Kidney epithelial cell (primary cell): ENCODE measurements around the gene PSMG4. TPM values are rescaled to one million over a fixed set of nuclear protein-coding genes. Genes with fewer than 3 reads are reported as not detected.

Experiments used
- DNase-seq: peaks from one replicate; pipeline ENCODE4 v3.0.0-alpha.2; 2010; ENCODE audit warnings: low read depth
- H3K27me3 ChIP-seq: 2 replicates; pipeline ENCODE4 v1.6.0; 2011; ENCODE audit warnings: low read length; ENCODE audit not compliant: control insufficient read depth, insufficient read depth
- H3K36me3 ChIP-seq: 2 replicates; pipeline ENCODE4 v1.5.1; 2011; ENCODE audit warnings: low read length; ENCODE audit not compliant: control insufficient read depth, insufficient read depth
- H3K4me3 ChIP-seq: 2 replicates; pipeline ENCODE4 v1.5.1; 2011; ENCODE audit warnings: low read depth, mild to moderate bottlenecking, control low read depth, low read length
- CTCF ChIP-seq: IDR thresholded peaks from 2 replicates; pipeline ENCODE4 v1.5.1; 2011; ENCODE audit warnings: mild to moderate bottlenecking, moderate library complexity, low read length, control low read depth, inconsistent platforms; ENCODE audit not compliant: insufficient read depth, poor library complexity, severe bottlenecking
- total RNA-seq: library from RNA; depleted of rRNA; stranded (reverse); fragments of >200 nt; gene quantifications from 2 replicates; pipeline ENCODE4 v1.2.3, GENCODE V29; 2015

PSMG4 gene
- total RNA-seq, 1 donor from 2014 or later, result 26.5 TPM

GRCh38 chr6:3290149-3290930, 31.6 kb downstream of the PSMG4 start:
- no peak for DNase-seq
- Histone ChIP-seq H3K4me3 (no peak overlapping the region), H3K27me3 (peaks cover 4% of the 10 kb centered on the region), H3K36me3 (no peaks in the 10 kb centered on the region)
- TF ChIP-seq CTCF, result no peak

- Histone ChIP-seq H3K36me3 (no peaks in the 10 kb centered on the region), H3K4me3 (no peak overlapping the region), H3K27me3 (peaks cover 7% of the 10 kb centered on the region)
- no peak for TF ChIP-seq CTCF
- no peak for DNase-seq
These were observed 32.1 kb downstream of the PSMG4 start for GRCh38 chr6:3290931-3291211.

GRCh38 chr6:3291346-3291745, 32.6 kb downstream of the PSMG4 start:
- no peak for DNase-seq
- H3K36me3 ChIP-seq, result no peaks in the 10 kb centered on the region
- no peak for TF ChIP-seq CTCF
- H3K27me3 ChIP-seq, result peaks cover 7% of the 10 kb centered on the region
- no peak overlapping the region for H3K4me3 ChIP-seq

GRCh38 chr6:3291987-3292386, 33.2 kb downstream of the PSMG4 start:
- TF ChIP-seq CTCF, result no peak
- Histone ChIP-seq H3K27me3 (peaks cover 7% of the 10 kb centered on the region), H3K36me3 (no peaks in the 10 kb centered on the region), H3K4me3 (no peak overlapping the region)
- no peak for DNase-seq

GRCh38 chr6:3292431-3293197, 33.9 kb downstream of the PSMG4 start:
- Histone ChIP-seq H3K36me3 (no peaks in the 10 kb centered on the region), H3K4me3 (no peak overlapping the region), H3K27me3 (peaks cover 7% of the 10 kb centered on the region)
- no peak for DNase-seq
- TF ChIP-seq CTCF, result no peak
